GM12878 (cell line): ENCODE measurements around the gene ZDHHC14. TPM values are rescaled to one million over a fixed set of nuclear protein-coding genes. Genes with fewer than 3 reads are reported as not detected.

ENCODE experiments used
- ATAC-seq: fragments of 200-7000 bp; cut with Tn5 transposase; 3 replicates; pipeline ENCODE4 v1.9.1; 2020; ENCODE audit warnings: mild to moderate bottlenecking, moderate library complexity
- BruUV-seq: library from RNA; stranded (reverse); fragments of 400-500 nt; replicated peaks from 2 replicates; lab custom pipeline; 2021; lab: Mats Ljungman, UMichigan
- CTCF ChIA-PET: fragments of 300-600 bp; sonication (Branson Sonifier 250); formaldehyde crosslinking; extraction: SDS; loops from one replicate; lab custom pipeline; 2021; ENCODE audit warnings: inconsistent platforms; lab: Yijun Ruan, JAX
- POLR2A ChIA-PET: fragments of 350-600 bp; formaldehyde crosslinking; extraction: SDS; loops from one replicate; lab custom pipeline; 2021; ENCODE audit warnings: inconsistent platforms; lab: Charles Lee
- RAD21 ChIA-PET: fragments of 300-600 bp; sonication (Branson Sonifier 250); formaldehyde crosslinking; loops from one replicate; lab custom pipeline; 2023; ENCODE audit warnings: antibody characterized with exemption; ENCODE audit not compliant: unreplicated experiment; lab: Charles Lee
- SMC1A ChIA-PET: fragments of 300-600 bp; sonication (Branson Sonifier 250); formaldehyde crosslinking; loops from one replicate; lab custom pipeline; 2023; ENCODE audit not compliant: unreplicated experiment, uncharacterized antibody; lab: Charles Lee
- DNase-seq: peaks from one replicate; pipeline ENCODE4 v3.0.0-alpha.2; 2011; ENCODE audit warnings: low read depth, low spot score
- FAIRE-seq: peaks from 3 replicates; lab custom pipeline; 2011; peaks lifted over from hg19 to GRCh38; lab: Jason Lieb, UNC
- H2AFZ ChIP-seq: 2 replicates; pipeline ENCODE4 v1.6.0; 2011; ENCODE audit warnings: low read depth, low read length, control low read depth; ENCODE audit not compliant: control insufficient read depth
- H3K27ac ChIP-seq: 2 replicates; pipeline ENCODE4 v1.5.1; 2011; ENCODE audit warnings: control low read depth; ENCODE audit not compliant: control insufficient read depth, insufficient read depth
- H3K27me3 ChIP-seq, 2 experiments: replicated peaks in 1 of 2; 2 replicates each; pipeline versions ENCODE4 v1.6.0 to v1.6.1; 2011; ENCODE audit warnings: low read length in 1 of 2; ENCODE audit not compliant: control insufficient read depth in 2 of 2, insufficient read depth in 2 of 2
- H3K36me3 ChIP-seq, 2 experiments: 2 replicates each; pipeline ENCODE4 v1.5.1; 2011; ENCODE audit warnings: low read length in 1 of 2; ENCODE audit not compliant: control insufficient read depth in 2 of 2, insufficient read depth in 2 of 2
- H3K4me1 ChIP-seq: 2 replicates; pipeline ENCODE4 v1.6.1; 2011; ENCODE audit warnings: mild to moderate bottlenecking, low read length, moderate library complexity, mixed read lengths; ENCODE audit not compliant: control insufficient read depth, insufficient read depth
- H3K4me2 ChIP-seq: 2 replicates; pipeline ENCODE4 v1.6.0; 2011; ENCODE audit warnings: control low read depth; ENCODE audit not compliant: control insufficient read depth, insufficient read depth
- H3K4me3 ChIP-seq: fragments of 200-600 bp; sonication (generic); 2 replicates; pipeline ENCODE4 v1.5.1; 2016
- H3K79me2 ChIP-seq: 2 replicates; pipeline ENCODE4 v1.6.0; 2011; ENCODE audit warnings: low read length; ENCODE audit not compliant: control insufficient read depth, insufficient read depth
- H3K9ac ChIP-seq: 2 replicates; pipeline ENCODE4 v1.8.0; 2011; ENCODE audit warnings: low read length, control low read depth, mixed read lengths; ENCODE audit not compliant: control insufficient read depth, insufficient read depth
- H3K9me3 ChIP-seq: replicated peaks from 3 replicates; pipeline ENCODE4 v1.5.1; 2011; ENCODE audit warnings: mild to moderate bottlenecking, low read length; ENCODE audit not compliant: control insufficient read depth, insufficient read depth
- H4K20me1 ChIP-seq: 2 replicates; pipeline ENCODE4 v1.6.0; 2011; ENCODE audit not compliant: control insufficient read depth, insufficient read depth
- ATF7 ChIP-seq: fragments of 450-650 bp; IDR thresholded peaks from 2 replicates; pipeline ENCODE4 v1.6.1; 2016; ENCODE audit warnings: low read depth, mild to moderate bottlenecking
- BCLAF1 ChIP-seq: fragments of 450-650 bp; IDR thresholded peaks from 2 replicates; pipeline ENCODE4 v1.6.1; 2017; ENCODE audit warnings: antibody characterized with exemption, mild to moderate bottlenecking, moderate library complexity
- MTA3 ChIP-seq: IDR thresholded peaks from 2 replicates; pipeline ENCODE4 v1.6.1; 2012; ENCODE audit warnings: low read length, inconsistent platforms, borderline replicate concordance
- MYC ChIP-seq: IDR thresholded peaks from 2 replicates; pipeline ENCODE4 v1.6.1; 2011; ENCODE audit warnings: mild to moderate bottlenecking, low read length, moderate library complexity, inconsistent platforms; ENCODE audit not compliant: insufficient read depth, insufficient replicate concordance, insufficient read length, severe bottlenecking
- NR2C1 ChIP-seq: fragments of 450-650 bp; IDR thresholded peaks from 2 replicates; pipeline ENCODE4 v1.6.1; 2017; ENCODE audit warnings: antibody characterized with exemption, mild to moderate bottlenecking, moderate library complexity
- SIX5 ChIP-seq: IDR thresholded peaks from 2 replicates; pipeline ENCODE4 v1.6.1; 2011; ENCODE audit warnings: mild to moderate bottlenecking, low read depth, low read length, moderate library complexity; ENCODE audit not compliant: severe bottlenecking
- SMARCA5 ChIP-seq: fragments of 450-650 bp; IDR thresholded peaks from 2 replicates; pipeline ENCODE4 v1.6.1; 2017; ENCODE audit warnings: mild to moderate bottlenecking
- SMC3 ChIP-seq: IDR thresholded peaks from 2 replicates; pipeline ENCODE4 v1.6.1; 2011; ENCODE audit warnings: low read length, improper control_type of control experiment, borderline replicate concordance
- YY1 ChIP-seq: IDR thresholded peaks from 2 replicates; pipeline ENCODE4 v1.6.1; 2011; ENCODE audit warnings: low read depth, mild to moderate bottlenecking, low read length
- ZBTB33 ChIP-seq: fragments of 450-650 bp; IDR thresholded peaks from 2 replicates; pipeline ENCODE4 v1.6.1; 2017; ENCODE audit warnings: mild to moderate bottlenecking
- ZBTB4 ChIP-seq: fragments of 450-650 bp; formaldehyde crosslinking; IDR thresholded peaks from 2 replicates; pipeline ENCODE4 v1.4.0; 2022; ENCODE audit warnings: mild to moderate bottlenecking, moderate library complexity
- ZNF207 ChIP-seq: fragments of 450-650 bp; IDR thresholded peaks from 2 replicates; pipeline ENCODE4 v1.6.1; 2014; ENCODE audit warnings: antibody characterized with exemption, mild to moderate bottlenecking, borderline replicate concordance
- ZNF384 ChIP-seq: IDR thresholded peaks from 2 replicates; pipeline ENCODE4 v1.6.1; 2012; ENCODE audit warnings: low read depth, mild to moderate bottlenecking, low read length, improper control_type of control experiment, borderline replicate concordance
- ZZZ3 ChIP-seq: IDR thresholded peaks from 2 replicates; pipeline ENCODE4 v1.6.1; 2011; ENCODE audit warnings: low read depth; ENCODE audit not compliant: control insufficient read depth, insufficient read length
- WGBS: methylation state at CpG from one replicate; pipeline ENCODE4 v1.1.6; 2016; ENCODE audit warnings: low lambda C conversion rate; ENCODE audit not compliant: insufficient replicate concordance, insufficient coverage; ENCODE audit errors: missing lambda C conversion rate; 5-methylcytosine and 5-hydroxymethylcytosine counted together
- in situ Hi-C: fragments of 300-500 bp; cut with MboI; formaldehyde crosslinking; loops from 9 replicates; pipeline ENCODE4 v1.14.3; 2018; ENCODE audit warnings: mixed read lengths
- intact Hi-C: fragments of 100-400 bp; cut with micrococcal nuclease; formaldehyde crosslinking; loops from one replicate; pipeline ENCODE4 v1.14.2; 2022; ENCODE audit not compliant: unreplicated experiment
- polyA plus RNA-seq, 11 experiments: library from polyadenylated mRNA; depleted of rRNA in 4 of 11; unstranded in 6 of 11; stranded (reverse) in 5 of 11; fragments of >200 nt; fragmentation: Nextera tagmentation in 4 of 11; fragmentation: Illumina TruSeq in 1 of 11; extraction: Ambion mirVana in 4 of 11; extraction: Trizol in 1 of 11; gene quantifications; 1 replicate in 1 of 11; 2 replicates in 10 of 11; pipeline versions ENCODE4 v1.2.1 to v1.2.3, GENCODE V29; 2011 to 2016; ENCODE audit warnings: inconsistent platforms in 2 of 11, missing spikeins in 2 of 11, low read depth in 1 of 11
- total RNA-seq, 4 experiments: library from RNA; depleted of rRNA in 3 of 4; stranded (reverse); fragments of >200 nt in 3 of 4; fragmentation: Illumina TruSeq in 1 of 4; extraction: Trizol in 1 of 4; gene quantifications; 2 replicates each; pipeline versions ENCODE4 v1.2.1 to v1.2.3, GENCODE V29; 2013 to 2021

Gene ZDHHC14
- total and polyA plus RNA-seq, 10 of the 15 experiments (the other 5 are each of a cell fraction or from before 2014, with no cell fraction given), result 0.15 to 16.0 (median 0.76) TPM; not detected in 1

GRCh38 chr6:157397660-157398059 lies 16.7 kb downstream of the ZDHHC14 start:
- Histone ChIP-seq H3K4me3 (no peak overlapping the region), H3K9ac (no peak overlapping the region), H2AFZ (no peak overlapping the region), H3K27me3 (no peaks in the 10 kb centered on the region; a peak in 1 of 4 replicates), H3K79me2 (no peaks in the 10 kb centered on the region), H3K4me2 (no peak overlapping the region), H3K27ac (no peak overlapping the region), H3K4me1 (no peaks in the 10 kb centered on the region), H3K36me3 (peaks cover 0 to 1% of the 10 kb centered on the region in 2 experiments; a peak in 2 of 4 replicates), H3K9me3 (no peaks in the 10 kb centered on the region), H4K20me1 (no peaks in the 10 kb centered on the region)
- in situ Hi-C loops (no loop called here), intact Hi-C loops (loop anchor here (5.0 kb wide), 1 partner anchor 270 kb away; no protein-coding TSS in a partner anchor)
- RAD21 ChIA-PET, result interaction anchor here (1.3 kb wide), 1 partner anchor 10 kb away, joined by 3 read pairs; no protein-coding TSS in a partner anchor
- 61% methylated on average over 9 of the region's 9 CpGs for WGBS
- no peak for DNase-seq
- POLR2A ChIA-PET, result no interaction called here
- FAIRE-seq, result no peak
- SMC1A ChIA-PET, result no interaction called here
- ATAC-seq, result no peak
- CTCF ChIA-PET, result interaction anchor here (1.0 kb wide), 1 partner anchor 61 kb away, joined by 3 read pairs; no protein-coding TSS in a partner anchor
- no TSS peak for BruUV-seq
- no peak for TF ChIP-seq MYC
- no peak for TF ChIP-seq NR2C1
- TF ChIP-seq BCLAF1, result no peak
- TF ChIP-seq SMC3, result no peak
- TF ChIP-seq YY1, result no peak
- no peak for TF ChIP-seq ZZZ3
- no peak for TF ChIP-seq SIX5
- no peak for TF ChIP-seq ZBTB33
- TF ChIP-seq SMARCA5, result no peak
- no peak for TF ChIP-seq ZNF384
- TF ChIP-seq MTA3, result no peak
- no peak for TF ChIP-seq ATF7
- no peak for TF ChIP-seq ZNF207
- TF ChIP-seq ZBTB4 (CRISPR knock-in tag), result no peak
